ENCODE data around the gene CUX1. TPM values are rescaled to one million over a fixed set of nuclear protein-coding genes. Genes with fewer than 3 reads are reported as not detected.
A peak's percentile ranks its signal among the peaks of the same experiment; 100 is the strongest.
"Not testable (repeated sequence)": the region's sequence is repeated elsewhere in the genome, so short reads cannot be mapped to it uniquely, and the experiment has no call there.

The CUX1 gene
- total RNA-seq, 1 experiment from 2014 or later: 36.5 TPM

- DNase-seq (ENCODE audit: low spot score): no peak
These were observed 393.4 kb downstream of the CUX1 start for GRCh38 chr7:102210787-102211186.

GRCh38 chr7:102211590-102212550 lies 394.4 kb downstream of the CUX1 start:
- no peak for DNase-seq (ENCODE audit: low spot score)

GRCh38 chr7:102214477-102215072 lies 397.1 kb downstream of the CUX1 start:
- DNase-seq (ENCODE audit: low spot score): no peak

- no peak for DNase-seq (ENCODE audit: low spot score)
These were observed 397.8 kb downstream of the CUX1 start for GRCh38 chr7:102215256-102215655.

GRCh38 chr7:102215711-102216110 lies 398.3 kb downstream of the CUX1 start:
- no peak for DNase-seq (ENCODE audit: low spot score)

- no peak for DNase-seq (ENCODE audit: low spot score)
These were observed 399.3 kb downstream of the CUX1 start for GRCh38 chr7:102216573-102217314.

- DNase-seq (ENCODE audit: low spot score): no peak
These were observed 402.9 kb downstream of the CUX1 start for GRCh38 chr7:102220229-102220850.

- DNase-seq (ENCODE audit: low spot score): peak; percentile 60
These were observed 403.8 kb downstream of the CUX1 start for GRCh38 chr7:102220960-102221800.

GRCh38 chr7:102221961-102222360 lies 404.5 kb downstream of the CUX1 start:
- no peak for DNase-seq (ENCODE audit: low spot score)

GRCh38 chr7:102222445-102222844 lies 405.0 kb downstream of the CUX1 start:
- no peak for DNase-seq (ENCODE audit: low spot score)

GRCh38 chr7:102223184-102223583 lies 405.8 kb downstream of the CUX1 start:
- peak; percentile 18 for DNase-seq (ENCODE audit: low spot score)

GRCh38 chr7:102225025-102225424 lies 407.6 kb downstream of the CUX1 start:
- DNase-seq (ENCODE audit: low spot score): no peak

GRCh38 chr7:102227371-102227770 lies 409.9 kb downstream of the CUX1 start:
- no peak for DNase-seq (ENCODE audit: low spot score)

GRCh38 chr7:102228935-102229334 lies 411.5 kb downstream of the CUX1 start:
- no peak for DNase-seq (ENCODE audit: low spot score)

GRCh38 chr7:102230162-102230561 lies 412.7 kb downstream of the CUX1 start:
- DNase-seq (ENCODE audit: low spot score): not testable (repeated sequence)

GRCh38 chr7:102230593-102230992 lies 413.2 kb downstream of the CUX1 start:
- DNase-seq (ENCODE audit: low spot score): no peak

GRCh38 chr7:102232611-102233286 lies 415.3 kb downstream of the CUX1 start:
- no peak for DNase-seq (ENCODE audit: low spot score)

- DNase-seq (ENCODE audit: low spot score): no peak
These were observed 416.7 kb downstream of the CUX1 start for GRCh38 chr7:102234131-102234530.

GRCh38 chr7:102234801-102235550 lies 417.6 kb downstream of the CUX1 start:
- no peak for DNase-seq (ENCODE audit: low spot score)

GRCh38 chr7:102236102-102236501 lies 418.7 kb downstream of the CUX1 start:
- no peak for DNase-seq (ENCODE audit: low spot score)

Measured in A172 (cell line).